GM12878 (cell line): ENCODE data around the gene CC2D2B. TPM values are rescaled to one million over a fixed set of nuclear protein-coding genes. Genes with fewer than 3 reads are reported as not detected.
A peak's percentile ranks its signal among the peaks of the same experiment; 100 is the strongest.

Experiments
- ATAC-seq: fragments of 200-7000 bp; cut with Tn5 transposase; 3 replicates; pipeline ENCODE4 v1.9.1; 2020; ENCODE audit warnings: mild to moderate bottlenecking, moderate library complexity
- BruUV-seq: library from RNA; stranded (reverse); fragments of 400-500 nt; replicated peaks from 2 replicates; lab custom pipeline; 2021; lab: Mats Ljungman, UMichigan
- CTCF ChIA-PET: fragments of 300-600 bp; sonication (Branson Sonifier 250); formaldehyde crosslinking; extraction: SDS; loops from one replicate; lab custom pipeline; 2021; ENCODE audit warnings: inconsistent platforms; lab: Yijun Ruan, JAX
- POLR2A ChIA-PET: fragments of 350-600 bp; formaldehyde crosslinking; extraction: SDS; loops from one replicate; lab custom pipeline; 2021; ENCODE audit warnings: inconsistent platforms; lab: Charles Lee
- RAD21 ChIA-PET: fragments of 300-600 bp; sonication (Branson Sonifier 250); formaldehyde crosslinking; loops from one replicate; lab custom pipeline; 2023; ENCODE audit warnings: antibody characterized with exemption; ENCODE audit not compliant: unreplicated experiment; lab: Charles Lee
- SMC1A ChIA-PET: fragments of 300-600 bp; sonication (Branson Sonifier 250); formaldehyde crosslinking; loops from one replicate; lab custom pipeline; 2023; ENCODE audit not compliant: unreplicated experiment, uncharacterized antibody; lab: Charles Lee
- DNase-seq: peaks from one replicate; pipeline ENCODE4 v3.0.0-alpha.2; 2011; ENCODE audit warnings: low read depth, low spot score
- FAIRE-seq: peaks from 3 replicates; lab custom pipeline; 2011; peaks lifted over from hg19 to GRCh38; lab: Jason Lieb, UNC
- H2AFZ ChIP-seq: 2 replicates; pipeline ENCODE4 v1.6.0; 2011; ENCODE audit warnings: low read depth, low read length, control low read depth; ENCODE audit not compliant: control insufficient read depth
- H3K27ac ChIP-seq: 2 replicates; pipeline ENCODE4 v1.5.1; 2011; ENCODE audit warnings: control low read depth; ENCODE audit not compliant: control insufficient read depth, insufficient read depth
- H3K27me3 ChIP-seq, 2 experiments: replicated peaks in 1 of 2; 2 replicates each; pipeline versions ENCODE4 v1.6.0 to v1.6.1; 2011; ENCODE audit warnings: low read length in 1 of 2; ENCODE audit not compliant: control insufficient read depth in 2 of 2, insufficient read depth in 2 of 2
- H3K36me3 ChIP-seq, 2 experiments: 2 replicates each; pipeline ENCODE4 v1.5.1; 2011; ENCODE audit warnings: low read length in 1 of 2; ENCODE audit not compliant: control insufficient read depth in 2 of 2, insufficient read depth in 2 of 2
- H3K4me1 ChIP-seq: 2 replicates; pipeline ENCODE4 v1.6.1; 2011; ENCODE audit warnings: mild to moderate bottlenecking, low read length, moderate library complexity, mixed read lengths; ENCODE audit not compliant: control insufficient read depth, insufficient read depth
- H3K4me2 ChIP-seq: 2 replicates; pipeline ENCODE4 v1.6.0; 2011; ENCODE audit warnings: control low read depth; ENCODE audit not compliant: control insufficient read depth, insufficient read depth
- H3K4me3 ChIP-seq: fragments of 200-600 bp; sonication (generic); 2 replicates; pipeline ENCODE4 v1.5.1; 2016
- H3K79me2 ChIP-seq: 2 replicates; pipeline ENCODE4 v1.6.0; 2011; ENCODE audit warnings: low read length; ENCODE audit not compliant: control insufficient read depth, insufficient read depth
- H3K9ac ChIP-seq: 2 replicates; pipeline ENCODE4 v1.8.0; 2011; ENCODE audit warnings: low read length, control low read depth, mixed read lengths; ENCODE audit not compliant: control insufficient read depth, insufficient read depth
- H3K9me3 ChIP-seq: replicated peaks from 3 replicates; pipeline ENCODE4 v1.5.1; 2011; ENCODE audit warnings: mild to moderate bottlenecking, low read length; ENCODE audit not compliant: control insufficient read depth, insufficient read depth
- H4K20me1 ChIP-seq: 2 replicates; pipeline ENCODE4 v1.6.0; 2011; ENCODE audit not compliant: control insufficient read depth, insufficient read depth
- BACH1 ChIP-seq: fragments of 450-650 bp; IDR thresholded peaks from 2 replicates; pipeline ENCODE4 v1.6.1; 2017; ENCODE audit warnings: mild to moderate bottlenecking, borderline replicate concordance
- EP300 ChIP-seq, 2 experiments: fragments of 150-350 bp in 1 of 2; IDR thresholded peaks; 2 replicates each; pipeline ENCODE4 v1.6.1; 2011 to 2012; ENCODE audit warnings: low read depth in 2 of 2, low read length in 2 of 2, borderline replicate concordance in 1 of 2, improper control_type of control experiment in 1 of 2, inconsistent platforms in 1 of 2; ENCODE audit not compliant: control insufficient read depth in 1 of 2
- IRF4 ChIP-seq: IDR thresholded peaks from 2 replicates; pipeline ENCODE4 v1.6.1; 2011; ENCODE audit warnings: low read depth, low read length
- JUND ChIP-seq: IDR thresholded peaks from 2 replicates; pipeline ENCODE4 v1.6.1; 2012; ENCODE audit warnings: low read depth, mild to moderate bottlenecking, low read length, improper control_type of control experiment, moderate library complexity
- KDM1A ChIP-seq: fragments of 200-600 bp; sonication (generic); IDR thresholded peaks from 2 replicates; pipeline ENCODE4 v1.6.1; 2016; ENCODE audit warnings: borderline replicate concordance
- MLLT1 ChIP-seq: fragments of 450-650 bp; IDR thresholded peaks from 2 replicates; pipeline ENCODE4 v1.6.1; 2016; ENCODE audit warnings: mild to moderate bottlenecking
- NBN ChIP-seq: fragments of 450-650 bp; IDR thresholded peaks from 2 replicates; pipeline ENCODE4 v1.6.1; 2016
- NFXL1 ChIP-seq: fragments of 450-650 bp; IDR thresholded peaks from 2 replicates; pipeline ENCODE4 v1.6.1; 2017; ENCODE audit warnings: antibody characterized with exemption, mild to moderate bottlenecking, borderline replicate concordance
- POLR2AphosphoS2 ChIP-seq: IDR thresholded peaks from 2 replicates; pipeline ENCODE4 v1.6.1; 2011; ENCODE audit warnings: low read depth, mild to moderate bottlenecking, low read length, improper control_type of control experiment, moderate library complexity
- PRDM15 ChIP-seq: fragments of 450-650 bp; formaldehyde crosslinking; IDR thresholded peaks from 2 replicates; pipeline ENCODE4 v1.4.0; 2020; ENCODE audit warnings: mild to moderate bottlenecking, moderate library complexity
- RAD51 ChIP-seq: fragments of 450-650 bp; IDR thresholded peaks from 2 replicates; pipeline ENCODE4 v1.6.1; 2016; ENCODE audit warnings: moderate library complexity, mild to moderate bottlenecking, inconsistent platforms
- RB1 ChIP-seq: fragments of 450-650 bp; formaldehyde crosslinking; IDR thresholded peaks from 2 replicates; pipeline ENCODE4 v1.6.1; 2017; ENCODE audit warnings: mild to moderate bottlenecking, borderline replicate concordance
- RELA ChIP-seq: fragments of 450-650 bp; IDR thresholded peaks from 2 replicates; pipeline ENCODE4 v1.8.0; 2014; ENCODE audit warnings: borderline replicate concordance; ENCODE audit not compliant: partially characterized antibody
- RFX5 ChIP-seq: IDR thresholded peaks from 2 replicates; pipeline ENCODE4 v1.6.1; 2011; ENCODE audit warnings: low read depth, low read length, improper control_type of control experiment
- SP1 ChIP-seq: IDR thresholded peaks from one replicate; pipeline ENCODE4 v1.6.1; 2011; ENCODE audit warnings: low read depth, low read length
- SPI1 ChIP-seq: IDR thresholded peaks from 2 replicates; pipeline ENCODE4 v1.6.1; 2011; ENCODE audit warnings: low read depth, mild to moderate bottlenecking, low read length, moderate library complexity, borderline replicate concordance; ENCODE audit not compliant: insufficient read depth
- WGBS: methylation state at CpG from one replicate; pipeline ENCODE4 v1.1.6; 2016; ENCODE audit warnings: low lambda C conversion rate; ENCODE audit not compliant: insufficient replicate concordance, insufficient coverage; ENCODE audit errors: missing lambda C conversion rate; 5-methylcytosine and 5-hydroxymethylcytosine counted together
- in situ Hi-C: fragments of 300-500 bp; cut with MboI; formaldehyde crosslinking; loops from 9 replicates; pipeline ENCODE4 v1.14.3; 2018; ENCODE audit warnings: mixed read lengths
- intact Hi-C: fragments of 100-400 bp; cut with micrococcal nuclease; formaldehyde crosslinking; loops from one replicate; pipeline ENCODE4 v1.14.2; 2022; ENCODE audit not compliant: unreplicated experiment
- polyA plus RNA-seq, 11 experiments: library from polyadenylated mRNA; depleted of rRNA in 4 of 11; unstranded in 6 of 11; stranded (reverse) in 5 of 11; fragments of >200 nt; fragmentation: Nextera tagmentation in 4 of 11; fragmentation: Illumina TruSeq in 1 of 11; extraction: Ambion mirVana in 4 of 11; extraction: Trizol in 1 of 11; gene quantifications; 1 replicate in 1 of 11; 2 replicates in 10 of 11; pipeline versions ENCODE4 v1.2.1 to v1.2.3, GENCODE V29; 2011 to 2016; ENCODE audit warnings: inconsistent platforms in 2 of 11, missing spikeins in 2 of 11, low read depth in 1 of 11
- total RNA-seq, 4 experiments: library from RNA; depleted of rRNA in 3 of 4; stranded (reverse); fragments of >200 nt in 3 of 4; fragmentation: Illumina TruSeq in 1 of 4; extraction: Trizol in 1 of 4; gene quantifications; 2 replicates each; pipeline versions ENCODE4 v1.2.1 to v1.2.3, GENCODE V29; 2013 to 2021

CC2D2B gene
- total and polyA plus RNA-seq, 10 of the 15 experiments (the other 5 are each of a cell fraction or from before 2014, with no cell fraction given), result 0.42 to 2.8 (median 0.78) TPM

- TF ChIP-seq PRDM15 (CRISPR knock-in tag), result no peak
- no peak for TF ChIP-seq NFXL1
- no peak for TF ChIP-seq IRF4
- TF ChIP-seq KDM1A, result no peak
- TF ChIP-seq SPI1, result no peak
- no peak for TF ChIP-seq POLR2AphosphoS2
These were observed 133.4 kb downstream of the CC2D2B start (continued) for GRCh38 chr10:96041146-96041545.

DNA sequence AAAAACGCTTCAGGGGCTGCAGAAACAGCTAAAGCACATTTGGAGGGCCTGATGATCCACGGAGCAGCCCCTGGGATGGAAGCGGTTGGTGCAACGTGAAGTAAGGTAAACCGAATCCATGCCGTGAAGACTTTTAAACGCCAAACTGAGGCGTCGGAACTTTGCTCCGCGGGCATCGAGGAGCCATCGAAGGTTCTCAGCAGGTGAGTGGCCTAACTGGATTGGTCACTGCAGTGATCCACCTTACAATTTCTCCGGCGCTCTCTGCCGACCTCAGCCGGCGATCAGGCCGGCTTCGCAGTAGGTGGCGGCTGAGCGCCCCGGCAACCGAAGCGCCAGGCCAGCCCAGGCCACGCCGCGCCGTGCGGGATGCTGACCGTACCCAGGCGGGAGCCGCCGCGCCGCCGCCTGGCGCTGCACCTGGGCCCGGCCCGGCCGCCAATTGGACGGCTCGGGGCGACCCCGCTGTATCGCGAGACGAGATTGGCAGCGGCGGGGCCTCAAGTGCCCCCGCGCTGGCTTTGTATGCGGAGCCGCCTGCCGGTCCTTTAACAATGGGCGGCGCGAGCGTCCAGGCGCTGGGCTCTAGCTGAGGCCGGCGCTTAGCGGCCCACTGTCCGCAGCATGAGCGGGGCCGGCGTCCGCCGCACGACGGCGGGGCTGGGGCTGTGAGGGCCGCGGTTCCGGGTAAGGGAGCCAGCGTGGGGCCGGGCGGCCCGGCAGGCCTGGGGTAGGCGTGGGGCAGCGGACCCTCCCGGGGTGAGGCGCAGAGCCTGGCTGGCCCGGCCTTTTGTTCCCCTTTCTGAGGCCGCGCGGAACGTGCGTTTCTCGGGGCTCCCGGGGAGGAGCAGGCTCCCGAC, 135.5 kb downstream of the CC2D2B start, which contains the start of gene CCNJ:
TSS of gene CCNJ (plus strand) at position 551 of the 860 bp plus-strand sequence. CDS start 811 bp downstream, outside the sequence.
- FAIRE-seq (no peak), DNase-seq (peak; percentile 39), ATAC-seq (peak; percentile 90)
- RAD21 ChIA-PET, result interaction anchor here (0.7 to 1.9 kb wide), 4 partner anchors 46 to 248 kb away, joined by 3 to 5 read pairs (median 4); no protein-coding TSS in a partner anchor
- Histone ChIP-seq H3K27ac (peak within 1 kb of the TSS; percentile 74), H3K4me2 (peak within 1 kb of the TSS; percentile 98), H3K27me3 (no peaks in the 10 kb centered on the region), H3K36me3 (peaks cover 0 to 2% of the 10 kb centered on the region in 2 experiments; a peak in 2 of 4 replicates), H3K9ac (peak within 1 kb of the TSS; percentile 83), H4K20me1 (no peaks in the 10 kb centered on the region), H2AFZ (peak within 1 kb of the TSS; percentile 90), H3K4me1 (peaks cover 6% of the 10 kb centered on the region), H3K4me3 (peak within 1 kb of the TSS; percentile 95), H3K79me2 (peaks cover 47% of the 10 kb centered on the region), H3K9me3 (no peaks in the 10 kb centered on the region)
- CTCF ChIA-PET, result interaction anchor here (0.5 to 1.8 kb wide), 4 partner anchors 26 to 349 kb away, joined by 3 to 4 read pairs (median 4); partner anchors contain the start of gene TCTN3
- BruUV-seq, result no TSS peak
- WGBS, result 7% methylated on average over 70 of the region's 92 CpGs
- POLR2A ChIA-PET, result interaction anchor here (0.7 to 1.2 kb wide), 3 partner anchors 11 to 95 kb away, joined by 3 to 4 read pairs (median 3); no protein-coding TSS in a partner anchor
- SMC1A ChIA-PET, result interaction anchor here (2.2 kb wide), 1 partner anchor 39 kb away, joined by 4 read pairs; no protein-coding TSS in a partner anchor
- intact Hi-C loops, result loop anchor here (10.0 kb wide), 1 partner anchor 252 kb away; no protein-coding TSS in a partner anchor
- in situ Hi-C loops, result no loop called here
- TF ChIP-seq JUND (no peak), EP300 (IDR thresholded peaks at IDR 0.05; ENCODE audit: borderline replicate concordance in 1 of 2, control insufficient read depth in 1 of 2, low read depth in 2 of 2, low read length in 2 of 2) (no peak), MLLT1 (0 out of 2 replicates have a peak, but pooled peaks have one; percentile 22), RELA (peak; percentile 70), RAD51 (no peak), RFX5 (no peak), BACH1 (0 out of 2 replicates have a peak, but pooled peaks have one; percentile 30), RB1 (peak; percentile 68; the same call in 1 of the 2 replicates), NBN (no peak), SP1 (peak; percentile 87)
